H9 (cell line): ENCODE measurements around the gene AQP5. TPM values are rescaled to one million over a fixed set of nuclear protein-coding genes. Genes with fewer than 3 reads are reported as not detected.

ENCODE experiments used
- DNase-seq: peaks from one replicate; pipeline ENCODE4 v3.0.0-alpha.2; 2017
- H2AFZ ChIP-seq: one replicate; pipeline ENCODE4 v1.6.1; 2013; ENCODE audit warnings: mild to moderate bottlenecking, low read length, control low read depth, moderate library complexity
- H2AK5ac ChIP-seq: 2 replicates; pipeline ENCODE4 v1.6.1; 2013; ENCODE audit warnings: low read length, control low read depth, mixed read lengths; ENCODE audit not compliant: insufficient read length
- H2BK120ac ChIP-seq: one replicate; pipeline ENCODE4 v1.6.1; 2013; ENCODE audit warnings: low read depth, mild to moderate bottlenecking, low read length, control low read depth, inconsistent platforms; ENCODE audit not compliant: poor library complexity, severe bottlenecking
- H2BK12ac ChIP-seq: 2 replicates; pipeline ENCODE4 v1.6.1; 2013; ENCODE audit warnings: low read length, control low read depth, mixed read lengths, low read depth; ENCODE audit not compliant: insufficient read length
- H2BK15ac ChIP-seq: 2 replicates; pipeline ENCODE4 v1.6.1; 2013; ENCODE audit warnings: low read depth, low read length, control low read depth
- H2BK20ac ChIP-seq: one replicate; pipeline ENCODE4 v1.6.1; 2013; ENCODE audit warnings: low read depth, mild to moderate bottlenecking, low read length, control low read depth, inconsistent platforms; ENCODE audit not compliant: poor library complexity, severe bottlenecking
- H2BK5ac ChIP-seq: 2 replicates; pipeline ENCODE4 v1.6.1; 2013; ENCODE audit warnings: low read length, control low read depth, mixed read lengths; ENCODE audit not compliant: insufficient read length
- H3K14ac ChIP-seq: 2 replicates; pipeline ENCODE4 v1.6.1; 2013; ENCODE audit warnings: low read length, control low read depth; ENCODE audit not compliant: insufficient read depth
- H3K18ac ChIP-seq: 2 replicates; pipeline ENCODE4 v1.6.1; 2013; ENCODE audit warnings: low read depth, mild to moderate bottlenecking, mixed read lengths, low read length, control low read depth; ENCODE audit not compliant: insufficient read length
- H3K23ac ChIP-seq: 2 replicates; pipeline ENCODE4 v1.6.1; 2013; ENCODE audit warnings: low read length, control low read depth, mixed read lengths, low read depth; ENCODE audit not compliant: insufficient read length
- H3K23me2 ChIP-seq: 2 replicates; pipeline ENCODE4 v1.6.1; 2013; ENCODE audit warnings: low read depth, mild to moderate bottlenecking, mixed read lengths, low read length, control low read depth; ENCODE audit not compliant: insufficient read length, poor library complexity, severe bottlenecking
- H3K27ac ChIP-seq: 2 replicates; pipeline ENCODE4 v1.5.1; 2013; ENCODE audit warnings: low read length, control low read depth, mixed read lengths, low read depth; ENCODE audit not compliant: insufficient read length
- H3K27me3 ChIP-seq: 2 replicates; pipeline ENCODE4 v1.6.1; 2013; ENCODE audit warnings: low read length, control low read depth, inconsistent platforms; ENCODE audit not compliant: insufficient read depth
- H3K4ac ChIP-seq: 2 replicates; pipeline ENCODE4 v1.6.1; 2013; ENCODE audit warnings: low read depth, mild to moderate bottlenecking, control low read depth, inconsistent platforms, low read length, moderate library complexity
- H3K4me1 ChIP-seq: 2 replicates; pipeline ENCODE4 v1.6.1; 2013; ENCODE audit warnings: low read length, control low read depth, inconsistent platforms; ENCODE audit not compliant: insufficient read depth
- H3K4me2 ChIP-seq: 2 replicates; pipeline ENCODE4 v1.6.1; 2013; ENCODE audit warnings: low read length, control low read depth, mixed read lengths; ENCODE audit not compliant: insufficient read length, insufficient read depth
- H3K56ac ChIP-seq: 2 replicates; pipeline ENCODE4 v1.6.1; 2013; ENCODE audit warnings: low read depth, mild to moderate bottlenecking, mixed read lengths, low read length, control low read depth; ENCODE audit not compliant: insufficient read length
- H3K79me1 ChIP-seq: 2 replicates; pipeline ENCODE4 v1.6.1; 2013; ENCODE audit warnings: low read depth, mild to moderate bottlenecking, moderate library complexity, low read length, control low read depth, inconsistent platforms; ENCODE audit not compliant: insufficient read depth, poor library complexity, severe bottlenecking
- H3K79me2 ChIP-seq: 2 replicates; pipeline ENCODE4 v1.6.1; 2013; ENCODE audit warnings: low read length, control low read depth, inconsistent platforms; ENCODE audit not compliant: insufficient read depth
- H3K9ac ChIP-seq: 2 replicates; pipeline ENCODE4 v1.6.1; 2013; ENCODE audit warnings: low read length, control low read depth, mixed read lengths; ENCODE audit not compliant: insufficient read length; ENCODE audit errors: extremely low read depth
- H3K9me3 ChIP-seq: one replicate; pipeline ENCODE4 v1.6.1; 2013; ENCODE audit warnings: low read depth, low read length, inconsistent platforms; ENCODE audit not compliant: control insufficient read depth
- H3T11ph ChIP-seq: one replicate; pipeline ENCODE4 v1.6.1; 2013; ENCODE audit warnings: mild to moderate bottlenecking, low read length, control low read depth, inconsistent platforms
- H4K20me1 ChIP-seq: one replicate; pipeline ENCODE4 v1.6.1; 2013; ENCODE audit not compliant: control insufficient read depth, insufficient read length, insufficient read depth
- H4K5ac ChIP-seq: 2 replicates; pipeline ENCODE4 v1.6.1; 2013; ENCODE audit warnings: low read depth, mild to moderate bottlenecking, mixed read lengths, low read length, control low read depth; ENCODE audit not compliant: insufficient read length
- H4K8ac ChIP-seq: replicated peaks from 2 replicates; pipeline ENCODE4 v1.6.1; 2013; ENCODE audit warnings: low read length, control low read depth, mixed read lengths, low read depth; ENCODE audit not compliant: insufficient read length
- H4K91ac ChIP-seq: 2 replicates; pipeline ENCODE4 v1.6.1; 2013; ENCODE audit warnings: low read depth, mild to moderate bottlenecking, moderate library complexity, mixed read lengths, low read length, control low read depth; ENCODE audit not compliant: insufficient read length
- H3K27ac Mint-ChIP-seq, 3 experiments: 2 replicates in 2 of 3; 3 replicates in 1 of 3; pipeline ENCODE4 v1.8.0; 2020 to 2021; ENCODE audit warnings: mixed read lengths in 3 of 3, mild to moderate bottlenecking in 1 of 3, moderate library complexity in 1 of 3
- H3K27me3 Mint-ChIP-seq: 2 replicates; pipeline ENCODE4 v1.8.0; 2021; ENCODE audit warnings: low read depth, mild to moderate bottlenecking, moderate library complexity, mixed read lengths
- H3K36me3 Mint-ChIP-seq, 3 experiments: 2 replicates in 2 of 3; 3 replicates in 1 of 3; pipeline ENCODE4 v1.8.0; 2020 to 2021; ENCODE audit warnings: low read depth in 3 of 3, mixed read lengths in 3 of 3; ENCODE audit not compliant: insufficient read depth in 1 of 3
- H3K4me1 Mint-ChIP-seq, 2 experiments: 2 replicates each; pipeline ENCODE4 v1.8.0; 2020; ENCODE audit warnings: mixed read lengths in 2 of 2
- H3K4me3 Mint-ChIP-seq, 2 experiments: 2 replicates in 1 of 2; 3 replicates in 1 of 2; pipeline ENCODE4 v1.8.0; 2020 to 2021; ENCODE audit warnings: mild to moderate bottlenecking in 2 of 2, mixed read lengths in 2 of 2, moderate library complexity in 1 of 2
- H3K9me3 Mint-ChIP-seq, 2 experiments: 2 replicates in 1 of 2; 3 replicates in 1 of 2; pipeline ENCODE4 v1.8.0; 2020; ENCODE audit warnings: mild to moderate bottlenecking in 2 of 2, mixed read lengths in 2 of 2, moderate library complexity in 1 of 2
- CTCF ChIP-seq: fragments of 200-600 bp; sonication (generic); conservative IDR thresholded peaks from 3 replicates; pipeline ENCODE4 v1.8.0; 2021; ENCODE audit warnings: antibody characterized with exemption, mild to moderate bottlenecking
- WGBS: extraction: QIAGEN DNeasy Blood & Tissue Kit; methylation state at CpG from one replicate; pipeline ENCODE4 v1.1.7; 2013; ENCODE audit warnings: missing lambda C conversion rate, low lambda C conversion rate, mixed read lengths; ENCODE audit not compliant: insufficient read length; ENCODE audit errors: extremely low coverage; 5-methylcytosine and 5-hydroxymethylcytosine counted together
- total RNA-seq: library from RNA; stranded (reverse); gene quantifications from 2 replicates; pipeline ENCODE4 v1.2.1, GENCODE V29; 2021

The AQP5 gene
- total RNA-seq, 1 experiment from 2014 or later = 2.8 TPM

GRCh38 chr12:49960474-49961110, 1.1 kb upstream of the AQP5 start:
- Histone ChIP-seq H2AK5ac (no peak overlapping the region), H3K18ac (no peak overlapping the region), H3K23ac (no peak overlapping the region), H3K27me3 (peaks cover 10% of the 10 kb centered on the region), H2AFZ (no peak overlapping the region), H3K4ac (no peak overlapping the region), H3K79me2 (no peaks in the 10 kb centered on the region), H4K5ac (no peak overlapping the region), H3K4me2 (peak overlapping the region; percentile 17), H4K8ac (no peak overlapping the region), H3K23me2 (peaks cover 5% of the 10 kb centered on the region), H3T11ph (no peak overlapping the region), H3K9ac (no peak overlapping the region), H3K27ac (no peak overlapping the region), H2BK20ac (no peak overlapping the region), H2BK120ac (no peak overlapping the region), H3K4me1 (peaks cover 11% of the 10 kb centered on the region; the same call in 1 of the 2 replicates), H4K91ac (no peak overlapping the region), H2BK12ac (no peak overlapping the region), H3K56ac (no peak overlapping the region), H2BK5ac (no peak overlapping the region), H3K9me3 (no peaks in the 10 kb centered on the region), H3K14ac (no peak overlapping the region; the same call in 1 of the 2 replicates), H4K20me1 (no peaks in the 10 kb centered on the region), H3K79me1 (no peaks in the 10 kb centered on the region), H2BK15ac (no peak overlapping the region)
- H3K27ac Mint-ChIP-seq = no peak overlapping the region
- TF ChIP-seq CTCF = no peak
- peak overlapping the region; percentile 39 to 73 for H3K4me3 Mint-ChIP-seq
- no peak for DNase-seq
- no peaks in the 10 kb centered on the region; a peak in 1 of 7 replicates for H3K36me3 Mint-ChIP-seq
- H3K27me3 Mint-ChIP-seq = peaks cover 75% of the 10 kb centered on the region
- WGBS = no CpG with 5 or more reads among the region's 13 CpGs
- H3K4me1 Mint-ChIP-seq = peaks cover 31 to 35% of the 10 kb centered on the region in 2 experiments
- H3K9me3 Mint-ChIP-seq = no peaks in the 10 kb centered on the region
